GM21786 (cell line): ENCODE measurements around the gene PACRG.

ENCODE experiments used
- ATAC-seq: cut with Tn5 transposase; IDR thresholded peaks from one replicate; pipeline ENCODE4 v1.9.1; 2021; ENCODE audit not compliant: unreplicated experiment

Gene PACRG

DNA sequence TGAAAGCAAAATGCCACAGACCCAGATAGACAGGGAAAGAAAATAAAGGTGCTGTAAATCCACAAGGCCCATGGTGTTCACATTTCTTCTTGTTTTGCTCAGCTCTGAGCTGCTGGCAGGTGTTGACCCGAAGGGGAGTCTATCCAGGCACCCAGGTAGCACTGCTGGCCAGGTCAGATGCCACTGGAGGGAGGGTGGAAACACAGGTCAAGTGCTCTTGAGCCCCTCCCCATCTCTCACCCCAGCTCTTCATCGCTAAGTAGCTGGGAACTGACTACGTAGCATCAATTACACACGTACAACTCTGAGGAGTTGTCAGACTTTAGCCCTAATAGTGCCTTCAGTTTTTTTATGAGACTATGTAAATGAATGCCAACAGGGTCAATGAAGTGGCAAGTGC lies 399.0 kb downstream of the PACRG start:
- ATAC-seq = no peak

DNA sequence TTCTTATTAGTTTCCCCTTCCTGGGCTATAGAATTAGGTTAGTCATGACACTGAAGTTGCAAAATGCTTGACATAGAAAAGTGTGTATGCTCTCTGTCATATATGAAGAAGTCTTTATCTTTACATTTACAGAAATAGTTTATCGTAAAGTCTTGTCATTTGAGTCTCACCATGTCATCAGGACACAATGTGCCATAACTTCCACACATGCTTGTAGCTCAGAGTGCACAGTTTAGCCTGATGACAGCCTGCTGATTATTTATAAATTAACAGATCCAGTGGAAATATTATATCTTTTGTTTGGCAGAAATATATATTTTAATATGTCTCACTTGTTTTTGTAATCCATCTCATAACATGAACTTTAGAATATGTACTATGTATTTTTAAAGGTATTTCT lies 399.8 kb downstream of the PACRG start:
- ATAC-seq = no peak

DNA sequence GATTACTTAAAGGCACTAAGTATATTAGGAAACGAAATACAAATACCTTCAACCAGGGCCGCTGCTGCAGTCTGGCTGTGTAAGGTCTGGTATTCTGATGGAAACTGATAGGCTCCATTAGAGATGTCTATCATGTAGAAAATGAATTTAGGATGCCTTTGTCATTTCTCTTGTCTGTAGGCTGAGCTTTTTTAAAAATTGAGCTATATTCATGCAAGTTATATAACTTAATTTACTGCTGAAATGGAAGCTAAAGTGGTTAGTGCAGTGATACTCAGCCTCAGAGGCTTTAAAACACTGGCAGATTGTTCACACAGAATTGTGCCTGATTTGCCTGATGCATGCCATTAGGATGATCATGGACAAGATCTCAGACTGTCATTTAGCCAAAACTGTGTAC lies 400.6 kb downstream of the PACRG start:
- no peak for ATAC-seq

DNA sequence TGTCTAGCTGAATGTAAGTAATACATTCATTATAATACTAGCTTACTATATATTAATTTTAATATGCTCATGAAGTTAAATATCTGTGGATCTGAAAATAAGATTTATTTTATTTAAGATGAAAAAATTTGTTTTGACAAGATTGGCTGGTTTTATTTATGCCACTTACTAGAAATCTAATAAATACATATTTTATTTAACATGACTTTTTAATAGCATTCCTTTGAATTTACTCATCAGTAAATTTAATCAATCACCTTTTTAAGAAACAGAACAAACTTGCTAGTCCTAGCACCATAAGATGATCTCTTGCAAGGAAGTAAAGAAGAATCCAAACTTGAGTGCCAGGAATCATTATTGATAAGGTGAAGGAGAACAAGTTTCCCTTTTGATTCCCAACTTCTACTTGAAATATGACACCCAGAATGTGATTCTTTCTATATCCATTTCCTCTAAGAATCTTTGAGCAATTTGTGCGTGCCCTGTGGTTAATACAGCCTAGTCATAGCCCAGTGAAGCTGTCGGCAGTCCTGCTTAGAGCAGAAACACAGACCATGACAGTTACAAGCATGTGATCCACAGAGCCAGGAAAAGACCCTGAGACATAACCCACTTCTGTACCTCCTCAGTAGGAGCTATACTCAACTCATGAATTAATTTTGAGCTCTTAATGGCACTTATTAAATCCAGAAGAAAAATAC lies 404.4 kb downstream of the PACRG start:
- no peak for ATAC-seq

DNA sequence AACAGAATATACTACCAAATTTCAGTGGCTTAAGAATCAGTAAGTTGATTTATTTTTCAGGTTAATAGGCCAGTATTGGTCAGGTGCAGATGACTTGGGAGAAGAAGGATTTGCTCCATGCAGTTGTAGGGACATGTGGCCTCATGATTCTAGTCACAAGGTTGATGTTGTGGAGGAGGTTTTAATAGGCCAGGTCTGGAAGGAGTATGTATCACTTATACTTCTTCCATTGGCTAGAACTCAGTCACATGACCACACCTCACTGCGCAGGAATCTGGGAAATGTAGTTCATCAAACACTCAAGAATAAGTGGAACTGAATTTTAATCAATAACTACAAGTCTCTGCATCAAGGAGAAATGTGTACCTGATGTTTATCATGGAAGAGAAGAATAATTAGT lies 405.2 kb downstream of the PACRG start:
- no peak for ATAC-seq

DNA sequence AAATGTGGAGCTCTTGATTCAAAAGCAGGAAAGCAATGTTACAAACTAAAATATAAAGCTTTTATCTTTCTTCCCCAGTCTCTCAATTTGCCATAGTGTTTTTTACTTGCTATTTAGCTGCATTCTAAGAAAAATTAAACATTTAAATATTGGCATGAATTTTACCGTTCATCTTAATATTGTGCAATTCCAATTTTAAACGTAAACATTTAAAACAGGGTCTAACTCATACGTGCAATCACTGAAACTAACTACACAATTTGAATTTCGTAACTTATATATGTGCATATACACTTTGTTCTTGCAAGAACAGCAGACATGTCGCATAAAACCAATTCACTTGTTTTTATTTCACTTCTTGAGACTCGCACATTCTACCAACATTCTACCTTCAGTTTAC lies 405.9 kb downstream of the PACRG start:
- no peak for ATAC-seq

DNA sequence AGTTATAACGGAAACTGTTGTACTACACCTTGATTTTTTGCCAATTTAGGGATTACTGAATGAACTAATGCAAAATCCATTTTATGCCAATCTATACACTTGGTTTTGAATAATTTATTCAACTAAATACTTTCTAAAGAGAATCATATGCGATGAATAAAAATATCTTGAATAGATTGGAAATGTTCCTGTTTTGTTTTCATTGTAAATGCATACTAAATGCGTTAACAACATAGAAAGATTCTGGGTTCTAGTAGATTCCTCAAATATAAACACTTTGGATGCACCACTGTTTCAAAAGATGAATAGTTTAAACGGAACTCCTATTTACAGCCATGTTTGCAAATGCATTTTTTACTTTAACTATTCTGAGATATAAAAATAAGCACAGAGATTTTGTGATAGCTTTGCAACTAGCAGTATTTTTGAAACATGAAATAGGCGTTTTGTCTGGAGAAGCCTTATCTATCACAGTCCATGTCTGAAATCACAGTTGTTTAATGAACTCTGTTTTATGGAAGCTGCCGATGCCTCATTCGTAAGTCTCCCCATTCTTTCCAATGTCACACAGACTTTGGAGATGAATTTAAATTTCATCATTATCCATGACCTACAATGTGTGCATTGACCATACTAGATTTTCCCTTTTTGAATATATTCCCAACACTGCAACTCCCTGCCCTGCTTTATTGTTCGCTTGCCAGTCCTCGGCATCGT lies 409.1 kb downstream of the PACRG start:
- no peak for ATAC-seq

DNA sequence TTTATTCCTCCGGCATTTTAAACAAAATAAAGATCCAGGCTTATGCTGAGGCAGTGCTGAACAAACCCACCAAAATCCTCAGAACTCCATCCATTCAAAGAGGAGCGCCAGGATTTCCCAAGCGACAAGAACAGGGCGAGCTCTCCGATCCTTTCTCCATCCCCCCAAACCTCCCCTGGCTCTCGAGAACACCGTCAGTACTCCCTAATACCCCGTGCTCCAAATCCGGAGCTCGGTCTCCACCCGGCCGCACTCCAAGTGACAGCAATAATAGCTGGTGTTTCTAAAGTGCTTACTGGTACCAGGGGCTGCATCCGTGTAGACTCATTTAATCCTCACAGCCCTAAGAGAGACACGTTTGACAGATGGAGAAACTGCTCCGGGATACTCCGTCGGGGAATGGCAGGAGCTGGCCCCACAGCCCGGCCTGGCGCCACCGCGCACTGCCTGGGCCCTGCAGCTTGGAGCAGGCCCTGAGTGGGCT lies 409.7 kb downstream of the PACRG start:
- no peak for ATAC-seq

DNA sequence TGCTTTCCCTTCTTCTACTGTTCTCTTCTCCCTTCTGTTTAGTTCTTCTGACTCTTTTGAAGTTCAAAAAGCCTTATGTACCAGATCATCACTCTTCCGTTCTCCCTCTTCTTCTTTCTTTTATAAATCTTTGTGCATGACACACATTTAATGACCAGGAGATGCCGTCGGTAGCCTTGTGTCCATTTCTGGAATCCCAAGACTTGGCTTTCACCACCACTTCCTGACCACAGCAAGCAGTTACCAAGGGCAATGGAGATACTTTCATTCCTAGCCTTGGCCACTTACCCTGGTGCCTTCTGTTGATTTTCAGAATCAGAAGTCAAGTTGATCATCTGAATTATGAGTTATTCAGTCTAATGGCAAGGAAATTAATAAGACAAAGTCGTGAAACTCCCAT lies 418.3 kb downstream of the PACRG start:
- ATAC-seq = no peak

DNA sequence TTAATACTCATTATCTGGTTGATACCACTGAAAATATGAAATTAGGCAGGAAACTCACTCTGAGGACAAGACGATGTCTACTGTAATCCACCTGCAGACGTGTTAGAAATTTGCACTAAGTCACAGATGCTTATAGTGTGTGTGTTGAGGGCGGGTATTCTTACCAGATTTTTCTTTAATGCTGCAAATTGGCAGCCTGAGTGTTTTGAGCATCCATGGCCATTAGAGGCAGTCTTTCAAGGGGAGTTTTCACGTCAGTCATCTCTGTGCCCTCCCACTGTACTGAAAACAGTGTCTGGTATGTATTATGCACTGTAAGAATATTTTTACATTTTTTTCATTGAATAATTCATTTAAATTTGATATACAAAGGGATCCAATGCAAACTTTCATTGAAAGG lies 420.2 kb downstream of the PACRG start:
- ATAC-seq = no peak

DNA sequence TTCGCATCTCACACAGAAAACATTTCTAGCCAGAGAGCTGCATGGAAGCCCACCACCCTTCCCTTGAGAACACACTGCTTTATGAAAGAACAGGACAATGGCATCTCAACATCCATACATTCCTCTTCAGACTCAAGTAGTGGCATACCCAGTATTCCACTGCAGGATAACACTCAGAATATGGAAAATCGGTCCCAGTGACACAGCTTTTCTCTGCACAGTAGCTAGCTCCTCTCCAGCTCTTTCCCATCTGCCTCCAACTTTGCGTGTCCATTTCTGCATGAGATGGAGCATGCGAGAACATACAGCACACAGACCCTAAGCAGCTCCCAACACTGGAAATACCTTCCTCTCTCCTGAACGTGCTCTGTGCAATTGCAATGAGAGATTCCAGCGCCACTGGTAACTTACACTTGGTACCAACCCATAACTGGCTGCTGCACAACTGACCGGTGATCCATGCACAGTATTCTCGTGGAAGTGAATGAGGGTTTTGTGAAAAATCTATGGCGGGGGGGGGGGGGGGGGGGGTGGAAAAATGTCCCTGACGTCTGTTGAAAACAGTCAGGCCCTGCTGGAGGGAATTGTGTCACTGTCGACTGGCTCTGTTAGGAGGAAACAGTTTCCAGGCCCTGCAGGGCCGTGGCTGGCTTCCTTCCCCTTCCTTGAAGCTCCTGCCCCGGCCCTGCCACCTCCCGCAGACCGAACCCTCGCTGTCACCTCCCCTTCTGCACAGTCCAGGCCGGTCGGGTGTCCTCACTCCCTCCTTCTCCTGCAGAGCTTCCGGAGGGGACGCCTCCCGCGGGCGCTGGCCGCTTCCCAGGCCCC lies 420.9 kb downstream of the PACRG start:
- no peak for ATAC-seq

DNA sequence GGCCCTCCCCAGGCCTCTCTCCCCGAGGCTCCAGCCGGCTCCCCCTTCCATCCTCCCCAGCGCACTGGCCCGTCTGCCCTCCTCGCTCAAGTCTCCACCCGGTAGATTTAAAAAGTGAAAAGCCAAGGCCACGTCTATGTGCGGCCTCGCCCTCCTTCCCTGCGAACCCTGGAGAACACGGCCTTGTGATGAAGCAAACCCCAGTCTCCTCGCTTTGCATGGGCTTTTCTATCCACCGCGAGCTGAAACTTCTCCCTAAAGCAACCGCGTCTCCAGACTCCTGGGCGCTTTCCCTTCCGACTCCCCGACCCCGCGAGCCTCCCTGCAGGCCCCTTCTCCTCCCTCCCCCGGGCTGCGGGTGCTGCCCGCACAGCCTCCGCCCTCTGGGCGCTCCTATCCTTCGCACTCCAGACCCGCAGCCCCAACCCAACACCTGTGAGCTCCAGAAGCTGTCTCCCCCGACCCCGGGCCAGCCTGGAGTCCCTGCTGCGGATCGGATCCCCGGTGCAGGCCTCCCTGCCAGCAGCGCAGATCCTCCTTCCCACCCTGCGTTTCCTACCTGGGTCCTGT lies 421.6 kb downstream of the PACRG start:
- ATAC-seq = no peak

DNA sequence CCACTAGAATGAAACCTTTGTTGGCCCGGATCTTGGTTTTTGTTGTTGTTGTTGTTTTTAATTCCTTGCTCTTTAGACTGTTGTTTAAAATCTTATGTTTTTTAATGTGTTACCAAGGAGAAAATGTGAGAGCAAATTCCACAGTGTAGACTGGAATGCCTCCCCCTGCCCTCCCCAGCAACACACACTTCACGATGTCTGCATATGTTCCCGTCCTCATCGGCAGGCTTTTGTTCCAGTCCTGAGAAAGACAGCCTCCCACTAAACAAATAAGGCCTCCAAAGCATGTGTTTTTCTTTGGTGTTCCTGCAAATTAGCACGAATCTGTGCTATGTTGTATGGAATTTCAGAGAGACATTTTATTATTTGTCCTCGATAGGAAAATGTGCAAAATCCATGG lies 423.4 kb downstream of the PACRG start:
- ATAC-seq = no peak

DNA sequence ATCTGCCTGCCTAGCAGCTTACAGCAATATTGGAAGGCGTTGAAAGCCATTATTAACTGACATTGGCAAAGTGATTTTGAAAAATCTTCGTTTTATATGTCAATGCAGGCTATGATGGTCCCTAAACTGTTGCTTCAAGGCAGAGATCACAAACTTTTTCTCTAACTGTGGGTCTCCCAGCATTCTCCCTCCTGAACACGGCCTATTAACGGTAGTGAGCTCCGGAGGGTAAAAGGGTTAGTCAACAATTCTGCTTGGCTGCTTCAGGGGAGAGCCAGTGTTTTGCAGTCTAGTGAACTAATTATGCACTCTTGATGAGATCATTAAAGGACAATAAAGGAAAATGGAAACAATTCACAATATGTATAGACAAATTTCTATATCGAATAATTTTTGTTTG lies 424.9 kb downstream of the PACRG start:
- ATAC-seq = no peak

DNA sequence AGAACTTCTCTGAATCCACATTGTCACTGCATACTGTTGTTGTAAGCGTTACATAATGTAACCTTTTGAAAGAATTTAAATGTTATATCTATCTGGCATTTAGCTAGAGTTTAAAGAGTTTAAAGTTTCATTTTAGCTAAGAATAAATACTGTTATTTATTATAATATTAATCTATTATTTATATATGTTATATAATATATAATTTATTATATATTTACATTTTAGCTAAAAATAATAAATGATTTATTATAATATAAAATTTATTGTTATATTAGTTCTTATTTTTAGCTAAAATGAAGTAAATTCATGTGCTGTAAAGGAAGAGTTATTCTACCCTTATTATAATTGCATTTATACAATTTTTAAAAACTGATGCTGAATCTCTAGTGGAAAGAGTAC lies 431.3 kb downstream of the PACRG start:
- no peak for ATAC-seq

DNA sequence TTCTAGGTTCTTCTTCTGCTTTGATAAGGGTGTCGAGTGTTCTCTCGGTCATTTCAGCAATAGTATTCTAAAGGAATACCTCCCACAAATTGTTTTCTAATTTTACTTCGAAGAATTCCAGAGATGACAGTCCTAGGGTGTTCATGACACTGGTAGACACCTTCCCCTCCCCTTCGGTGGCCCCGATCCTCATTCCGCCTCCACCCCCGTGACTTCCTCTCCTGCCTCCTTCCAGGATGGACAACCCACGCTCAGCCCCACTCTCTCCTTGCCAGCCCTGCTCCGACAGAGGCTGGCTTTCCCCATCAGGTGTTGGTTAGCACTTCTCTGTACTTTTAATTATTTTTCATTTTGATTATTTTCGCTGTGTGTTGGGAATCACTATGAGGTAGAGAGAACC lies 431.9 kb downstream of the PACRG start:
- ATAC-seq = no peak

DNA sequence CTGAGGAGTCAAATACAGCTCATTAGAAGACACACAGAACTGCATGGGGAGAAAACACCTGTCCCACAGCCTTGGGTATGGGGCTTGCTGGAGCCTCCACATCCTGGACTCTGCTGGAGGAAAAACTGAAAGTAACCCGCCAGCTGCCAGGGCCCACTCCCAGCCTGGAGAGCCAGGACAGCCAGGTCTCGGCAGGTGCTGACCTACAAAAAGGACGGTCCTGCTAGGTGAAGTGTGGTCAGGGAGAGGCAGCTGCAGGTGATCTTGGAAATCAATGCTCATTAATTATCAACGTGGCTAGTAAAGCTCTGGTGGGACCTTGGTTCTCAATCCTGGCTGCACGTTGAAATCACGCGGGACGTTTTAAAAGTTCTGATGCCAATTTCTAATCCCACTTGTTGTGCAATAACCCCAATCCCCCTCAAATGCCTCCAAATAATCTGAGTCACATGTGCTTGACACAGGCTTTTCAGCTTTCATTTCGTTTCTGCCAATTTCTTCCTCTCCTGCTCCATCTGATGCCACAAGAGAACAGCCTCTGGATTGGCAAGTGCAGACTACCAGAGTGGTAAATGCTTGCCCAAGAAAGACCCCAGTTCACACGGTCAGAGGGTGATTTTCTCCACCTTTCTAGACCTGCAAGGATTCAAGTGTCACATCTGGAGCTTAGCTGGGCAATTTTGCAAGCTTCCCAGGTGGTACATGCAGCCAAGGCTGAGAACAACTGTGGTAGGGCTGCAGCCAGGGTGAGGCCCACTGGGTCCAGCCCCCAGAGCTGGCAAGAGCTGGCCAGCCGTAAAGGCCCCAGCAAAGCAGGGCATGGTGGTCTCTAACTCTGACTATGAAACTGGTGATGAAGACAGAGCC lies 434.5 kb downstream of the PACRG start:
- ATAC-seq = no peak

DNA sequence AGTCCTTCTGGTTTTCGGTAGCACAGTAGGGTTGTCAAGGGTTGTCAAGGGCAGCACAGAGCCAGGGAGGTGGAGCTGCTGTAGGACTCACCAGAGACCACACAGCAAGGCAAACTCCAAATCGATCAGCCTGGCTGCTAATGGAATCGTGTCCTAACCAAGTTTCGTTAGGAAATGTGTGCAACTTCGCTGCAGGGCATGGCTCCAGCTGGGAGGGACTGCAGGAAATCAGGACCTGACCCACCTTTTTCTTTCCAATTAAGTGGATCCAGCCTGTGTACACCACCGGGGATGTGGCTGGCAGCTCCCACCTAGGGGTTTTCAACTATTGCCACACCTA lies 435.1 kb downstream of the PACRG start:
- no peak for ATAC-seq

DNA sequence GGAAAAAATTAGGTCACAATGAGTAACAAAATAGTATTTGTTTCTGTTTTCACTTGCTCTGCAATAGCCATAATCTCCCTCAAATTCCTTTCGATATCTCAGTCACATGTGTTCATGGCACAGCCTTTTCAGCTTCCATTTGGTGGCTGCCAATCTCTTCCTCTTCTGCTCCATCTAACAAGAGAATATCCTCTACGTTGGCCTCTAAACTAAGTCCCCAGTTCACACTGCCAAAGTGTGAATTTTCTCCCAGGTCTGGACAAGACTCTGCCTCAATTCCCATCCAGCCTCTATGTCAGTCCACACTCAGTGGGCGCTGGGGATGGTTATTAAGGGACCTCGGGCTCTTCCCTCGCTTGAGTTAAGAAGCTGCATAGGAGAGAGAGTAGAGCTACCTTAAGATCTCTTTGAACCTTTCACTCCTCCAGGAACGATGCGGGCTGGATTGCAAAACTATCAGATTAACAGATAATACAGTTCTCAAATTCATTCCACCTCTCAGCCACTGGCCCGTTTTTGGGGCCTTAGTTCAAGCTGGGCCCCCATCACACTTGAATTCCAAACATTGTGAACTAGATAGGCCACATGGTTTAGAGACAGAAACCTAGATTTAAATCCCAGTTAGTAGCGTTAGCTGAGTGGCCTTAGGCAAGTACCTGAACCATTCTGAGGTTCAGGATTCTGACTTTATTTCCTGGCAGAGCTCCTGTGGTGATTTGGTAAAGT lies 436.6 kb downstream of the PACRG start:
- no peak for ATAC-seq
